GM12878 (cell line): ENCODE measurements around the gene FUT7. TPM values are rescaled to one million over a fixed set of nuclear protein-coding genes. Genes with fewer than 3 reads are reported as not detected.

Experiments
- ATAC-seq: fragments of 200-7000 bp; cut with Tn5 transposase; 3 replicates; pipeline ENCODE4 v1.9.1; 2020; ENCODE audit warnings: mild to moderate bottlenecking, moderate library complexity
- BruUV-seq: library from RNA; stranded (reverse); fragments of 400-500 nt; replicated peaks from 2 replicates; lab custom pipeline; 2021; lab: Mats Ljungman, UMichigan
- CTCF ChIA-PET: fragments of 300-600 bp; sonication (Branson Sonifier 250); formaldehyde crosslinking; extraction: SDS; loops from one replicate; lab custom pipeline; 2021; ENCODE audit warnings: inconsistent platforms; lab: Yijun Ruan, JAX
- POLR2A ChIA-PET: fragments of 350-600 bp; formaldehyde crosslinking; extraction: SDS; loops from one replicate; lab custom pipeline; 2021; ENCODE audit warnings: inconsistent platforms; lab: Charles Lee
- RAD21 ChIA-PET: fragments of 300-600 bp; sonication (Branson Sonifier 250); formaldehyde crosslinking; loops from one replicate; lab custom pipeline; 2023; ENCODE audit warnings: antibody characterized with exemption; ENCODE audit not compliant: unreplicated experiment; lab: Charles Lee
- SMC1A ChIA-PET: fragments of 300-600 bp; sonication (Branson Sonifier 250); formaldehyde crosslinking; loops from one replicate; lab custom pipeline; 2023; ENCODE audit not compliant: unreplicated experiment, uncharacterized antibody; lab: Charles Lee
- DNase-seq: peaks from one replicate; pipeline ENCODE4 v3.0.0-alpha.2; 2011; ENCODE audit warnings: low read depth, low spot score
- FAIRE-seq: peaks from 3 replicates; lab custom pipeline; 2011; peaks lifted over from hg19 to GRCh38; lab: Jason Lieb, UNC
- H2AFZ ChIP-seq: 2 replicates; pipeline ENCODE4 v1.6.0; 2011; ENCODE audit warnings: low read depth, low read length, control low read depth; ENCODE audit not compliant: control insufficient read depth
- H3K27ac ChIP-seq: 2 replicates; pipeline ENCODE4 v1.5.1; 2011; ENCODE audit warnings: control low read depth; ENCODE audit not compliant: control insufficient read depth, insufficient read depth
- H3K27me3 ChIP-seq, 2 experiments: replicated peaks in 1 of 2; 2 replicates each; pipeline versions ENCODE4 v1.6.0 to v1.6.1; 2011; ENCODE audit warnings: low read length in 1 of 2; ENCODE audit not compliant: control insufficient read depth in 2 of 2, insufficient read depth in 2 of 2
- H3K36me3 ChIP-seq, 2 experiments: 2 replicates each; pipeline ENCODE4 v1.5.1; 2011; ENCODE audit warnings: low read length in 1 of 2; ENCODE audit not compliant: control insufficient read depth in 2 of 2, insufficient read depth in 2 of 2
- H3K4me1 ChIP-seq: 2 replicates; pipeline ENCODE4 v1.6.1; 2011; ENCODE audit warnings: mild to moderate bottlenecking, low read length, moderate library complexity, mixed read lengths; ENCODE audit not compliant: control insufficient read depth, insufficient read depth
- H3K4me2 ChIP-seq: 2 replicates; pipeline ENCODE4 v1.6.0; 2011; ENCODE audit warnings: control low read depth; ENCODE audit not compliant: control insufficient read depth, insufficient read depth
- H3K4me3 ChIP-seq: fragments of 200-600 bp; sonication (generic); 2 replicates; pipeline ENCODE4 v1.5.1; 2016
- H3K79me2 ChIP-seq: 2 replicates; pipeline ENCODE4 v1.6.0; 2011; ENCODE audit warnings: low read length; ENCODE audit not compliant: control insufficient read depth, insufficient read depth
- H3K9ac ChIP-seq: 2 replicates; pipeline ENCODE4 v1.8.0; 2011; ENCODE audit warnings: low read length, control low read depth, mixed read lengths; ENCODE audit not compliant: control insufficient read depth, insufficient read depth
- H3K9me3 ChIP-seq: replicated peaks from 3 replicates; pipeline ENCODE4 v1.5.1; 2011; ENCODE audit warnings: mild to moderate bottlenecking, low read length; ENCODE audit not compliant: control insufficient read depth, insufficient read depth
- H4K20me1 ChIP-seq: 2 replicates; pipeline ENCODE4 v1.6.0; 2011; ENCODE audit not compliant: control insufficient read depth, insufficient read depth
- HCFC1 ChIP-seq: fragments of 150-350 bp; IDR thresholded peaks from 2 replicates; pipeline ENCODE4 v1.6.1; 2014; ENCODE audit warnings: low read length
- HDAC6 ChIP-seq: fragments of 200-600 bp; sonication (generic); IDR thresholded peaks from one replicate; pipeline ENCODE4 v1.8.0; 2017; ENCODE audit warnings: antibody characterized with exemption; ENCODE audit not compliant: unreplicated experiment
- LARP7 ChIP-seq: fragments of 450-650 bp; IDR thresholded peaks from 2 replicates; pipeline ENCODE4 v1.6.1; 2017; ENCODE audit warnings: mild to moderate bottlenecking
- RBBP5 ChIP-seq: fragments of 200-600 bp; sonication (generic); conservative IDR thresholded peaks from 2 replicates; pipeline ENCODE4 v1.6.1; 2016
- SREBF2 ChIP-seq: IDR thresholded peaks from 2 replicates; pipeline ENCODE4 v1.6.1; 2012; ENCODE audit warnings: mild to moderate bottlenecking, low read length
- TCF7 ChIP-seq: IDR thresholded peaks from 2 replicates; pipeline ENCODE4 v1.6.1; 2014; ENCODE audit warnings: antibody characterized with exemption, borderline replicate concordance
- ZNF217 ChIP-seq: fragments of 450-650 bp; IDR thresholded peaks from 2 replicates; pipeline ENCODE4 v1.6.1; 2017; ENCODE audit warnings: antibody characterized with exemption, mild to moderate bottlenecking
- WGBS: methylation state at CpG from one replicate; pipeline ENCODE4 v1.1.6; 2016; ENCODE audit warnings: low lambda C conversion rate; ENCODE audit not compliant: insufficient replicate concordance, insufficient coverage; ENCODE audit errors: missing lambda C conversion rate; 5-methylcytosine and 5-hydroxymethylcytosine counted together
- in situ Hi-C: fragments of 300-500 bp; cut with MboI; formaldehyde crosslinking; loops from 9 replicates; pipeline ENCODE4 v1.14.3; 2018; ENCODE audit warnings: mixed read lengths
- intact Hi-C: fragments of 100-400 bp; cut with micrococcal nuclease; formaldehyde crosslinking; loops from one replicate; pipeline ENCODE4 v1.14.2; 2022; ENCODE audit not compliant: unreplicated experiment
- polyA plus RNA-seq, 11 experiments: library from polyadenylated mRNA; depleted of rRNA in 4 of 11; unstranded in 6 of 11; stranded (reverse) in 5 of 11; fragments of >200 nt; fragmentation: Nextera tagmentation in 4 of 11; fragmentation: Illumina TruSeq in 1 of 11; extraction: Ambion mirVana in 4 of 11; extraction: Trizol in 1 of 11; gene quantifications; 1 replicate in 1 of 11; 2 replicates in 10 of 11; pipeline versions ENCODE4 v1.2.1 to v1.2.3, GENCODE V29; 2011 to 2016; ENCODE audit warnings: inconsistent platforms in 2 of 11, missing spikeins in 2 of 11, low read depth in 1 of 11
- total RNA-seq, 4 experiments: library from RNA; depleted of rRNA in 3 of 4; stranded (reverse); fragments of >200 nt in 3 of 4; fragmentation: Illumina TruSeq in 1 of 4; extraction: Trizol in 1 of 4; gene quantifications; 2 replicates each; pipeline versions ENCODE4 v1.2.1 to v1.2.3, GENCODE V29; 2013 to 2021
- TF ChIP-seq, protein P1 (sequence below): IDR thresholded peaks from 2 replicates; pipeline ENCODE4 v1.6.1; 2012; ENCODE audit warnings: low read length, inconsistent platforms

Gene FUT7
- total and polyA plus RNA-seq, 10 of the 15 experiments (the other 5 are each of a cell fraction or from before 2014, with no cell fraction given) = 0.04 to 0.62 (median 0.20) TPM; not detected in 2

- ATAC-seq (no peak), FAIRE-seq (no peak), DNase-seq (no peak)
- RAD21 ChIA-PET = no interaction called here
- no TSS peak for BruUV-seq
- in situ Hi-C loops = no loop called here
- H3K4me2 ChIP-seq = no peak overlapping the region
- no peak overlapping the region for H3K27ac ChIP-seq
- no peaks in the 10 kb centered on the region for H3K79me2 ChIP-seq
- POLR2A ChIA-PET = interaction anchor here (0.6 to 1.3 kb wide), 2 partner anchors 12 to 26 kb away, joined by 3 to 4 read pairs; no protein-coding TSS in a partner anchor
- SMC1A ChIA-PET = no interaction called here
- no peaks in the 10 kb centered on the region for H3K27me3 ChIP-seq
- H3K9me3 ChIP-seq = no peaks in the 10 kb centered on the region; the same call in 2 of the 3 replicates
- no peak overlapping the region for H3K9ac ChIP-seq
- 53% methylated on average over 33 of the region's 36 CpGs for WGBS
- H3K4me3 ChIP-seq = no peak overlapping the region
- no peak overlapping the region for H2AFZ ChIP-seq
- TF ChIP-seq, protein P1, sequence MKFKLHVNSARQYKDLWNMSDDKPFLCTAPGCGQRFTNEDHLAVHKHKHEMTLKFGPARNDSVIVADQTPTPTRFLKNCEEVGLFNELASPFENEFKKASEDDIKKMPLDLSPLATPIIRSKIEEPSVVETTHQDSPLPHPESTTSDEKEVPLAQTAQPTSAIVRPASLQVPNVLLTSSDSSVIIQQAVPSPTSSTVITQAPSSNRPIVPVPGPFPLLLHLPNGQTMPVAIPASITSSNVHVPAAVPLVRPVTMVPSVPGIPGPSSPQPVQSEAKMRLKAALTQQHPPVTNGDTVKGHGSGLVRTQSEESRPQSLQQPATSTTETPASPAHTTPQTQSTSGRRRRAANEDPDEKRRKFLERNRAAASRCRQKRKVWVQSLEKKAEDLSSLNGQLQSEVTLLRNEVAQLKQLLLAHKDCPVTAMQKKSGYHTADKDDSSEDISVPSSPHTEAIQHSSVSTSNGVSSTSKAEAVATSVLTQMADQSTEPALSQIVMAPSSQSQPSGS = no peak
- no peak for TF ChIP-seq RBBP5
- no peak for TF ChIP-seq HDAC6
- no peak for TF ChIP-seq HCFC1
- no peak for TF ChIP-seq LARP7
- TF ChIP-seq SREBF2 = no peak
- no peak for TF ChIP-seq TCF7
- TF ChIP-seq ZNF217 = no peak
- no peaks in the 10 kb centered on the region for H3K4me1 ChIP-seq
- CTCF ChIA-PET = interaction anchor here (0.6 to 1.5 kb wide), 3 partner anchors 16 to 210 kb away, joined by 4 to 7 read pairs (median 5); no protein-coding TSS in a partner anchor
- H4K20me1 ChIP-seq = no peaks in the 10 kb centered on the region
- H3K36me3 ChIP-seq = no peaks in the 10 kb centered on the region
- intact Hi-C loops = no loop called here
Measured at GRCh38 chr9:137018761-137019559, 12.9 kb downstream of the FUT7 start.
